ENCODE data around the gene P2RX7.

P2RX7 gene

DNA sequence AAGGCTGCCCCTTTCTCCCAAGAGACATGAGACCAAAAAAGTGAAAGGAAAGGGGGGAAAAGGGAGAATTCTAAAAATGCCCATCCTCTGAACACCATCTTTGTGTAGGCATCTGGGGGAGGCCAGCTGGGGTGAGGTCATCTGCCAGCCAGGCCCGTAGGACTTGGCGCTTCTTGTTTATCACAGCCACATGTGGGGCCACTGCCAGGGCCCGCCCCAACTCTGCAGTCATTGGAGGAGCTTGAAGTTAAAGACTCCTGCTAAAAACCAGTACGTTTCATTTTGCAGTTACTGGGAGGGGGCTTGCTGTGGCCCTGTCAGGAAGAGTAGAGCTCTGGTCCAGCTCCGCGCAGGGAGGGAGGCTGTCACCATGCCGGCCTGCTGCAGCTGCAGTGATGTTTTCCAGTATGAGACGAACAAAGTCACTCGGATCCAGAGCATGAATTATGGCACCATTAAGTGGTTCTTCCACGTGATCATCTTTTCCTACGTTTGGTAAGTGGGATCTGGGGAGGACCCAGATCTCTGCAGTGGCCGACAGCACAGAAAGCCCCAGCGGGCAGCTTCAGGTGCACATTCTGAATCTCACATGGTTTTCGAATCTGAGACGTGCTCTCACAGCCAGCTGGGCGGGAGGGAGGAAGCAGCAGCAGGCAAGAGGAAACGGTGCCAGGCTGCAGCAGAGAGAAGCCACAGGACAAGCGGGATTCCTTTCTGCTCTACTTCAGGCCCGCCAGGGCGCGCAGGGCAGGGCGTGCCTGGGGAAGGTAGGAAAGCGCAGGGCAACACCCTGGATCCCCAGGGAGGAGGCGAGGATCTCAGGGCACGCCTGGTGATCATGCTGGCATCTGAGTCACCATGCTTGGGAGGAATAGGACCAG is at the start of gene P2RX7:
P2RX7 (plus strand) TSS at position 276 of the 881 bp plus-strand sequence; CDS start at position 371, 95 bp downstream.
- peak; percentile 5 to 10 for DNase-seq (ENCODE audit: low read depth in 2 of 2)

DNA sequence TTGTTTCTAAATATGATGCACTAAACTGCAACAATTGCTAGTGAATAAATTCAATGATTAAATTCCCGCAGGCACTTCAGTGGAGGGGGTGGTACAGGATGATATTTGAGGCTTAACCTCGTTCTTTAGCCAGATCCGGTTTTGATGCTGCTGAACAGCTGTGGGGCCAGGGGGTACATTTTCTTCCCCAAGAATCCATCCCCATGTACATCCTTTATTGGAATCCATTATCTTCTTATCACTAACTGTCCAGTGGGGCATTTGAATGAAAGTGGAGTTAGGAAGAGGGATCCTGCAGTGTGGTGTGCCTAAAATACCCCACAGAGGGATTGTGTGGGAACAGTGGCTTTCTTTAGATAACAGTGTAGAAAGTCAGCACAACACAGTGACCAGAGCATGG is 48.4 kb upstream of the P2RX7 start:
- no peak for DNase-seq (ENCODE audit: low read depth in 2 of 2)

- DNase-seq (ENCODE audit: low read depth in 2 of 2): no peak
Measured at GRCh38 chr12:121085069-121085468, 47.6 kb upstream of the P2RX7 start.

GRCh38 chr12:121085506-121086353 is 46.9 kb upstream of the P2RX7 start:
- DNase-seq (ENCODE audit: low read depth in 2 of 2): no peak

DNA sequence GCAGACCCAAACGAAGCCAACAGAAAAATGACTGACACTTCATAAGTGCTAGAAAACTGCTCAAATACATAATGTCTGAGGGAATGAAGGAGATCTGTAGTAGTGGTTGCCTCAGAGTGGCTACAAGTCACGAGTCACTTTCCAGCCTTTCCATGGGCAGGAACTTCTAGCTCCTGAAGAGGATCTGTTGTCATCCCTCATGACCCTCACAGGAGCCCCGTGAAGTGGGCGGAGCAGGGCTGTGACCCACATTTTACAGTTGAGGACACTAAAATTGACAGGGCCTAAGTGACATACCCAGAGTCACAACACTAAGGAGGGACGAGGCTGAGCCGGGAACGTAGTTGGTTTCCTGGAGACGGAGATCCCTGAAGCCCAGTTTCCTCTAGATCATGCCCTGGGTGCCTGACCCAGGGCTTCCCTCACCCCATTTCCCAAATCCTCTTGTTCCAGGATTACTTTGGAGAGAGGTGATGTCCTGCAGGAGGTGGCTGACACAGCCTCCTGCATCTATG is 45.8 kb upstream of the P2RX7 start:
- no peak for DNase-seq (ENCODE audit: low read depth in 2 of 2)

- no peak for DNase-seq (ENCODE audit: low read depth in 2 of 2)
Measured at GRCh38 chr12:121087467-121088194, 45.0 kb upstream of the P2RX7 start.

- DNase-seq (ENCODE audit: low read depth in 2 of 2): no peak
Measured at GRCh38 chr12:121088195-121088585, 44.5 kb upstream of the P2RX7 start.

DNA sequence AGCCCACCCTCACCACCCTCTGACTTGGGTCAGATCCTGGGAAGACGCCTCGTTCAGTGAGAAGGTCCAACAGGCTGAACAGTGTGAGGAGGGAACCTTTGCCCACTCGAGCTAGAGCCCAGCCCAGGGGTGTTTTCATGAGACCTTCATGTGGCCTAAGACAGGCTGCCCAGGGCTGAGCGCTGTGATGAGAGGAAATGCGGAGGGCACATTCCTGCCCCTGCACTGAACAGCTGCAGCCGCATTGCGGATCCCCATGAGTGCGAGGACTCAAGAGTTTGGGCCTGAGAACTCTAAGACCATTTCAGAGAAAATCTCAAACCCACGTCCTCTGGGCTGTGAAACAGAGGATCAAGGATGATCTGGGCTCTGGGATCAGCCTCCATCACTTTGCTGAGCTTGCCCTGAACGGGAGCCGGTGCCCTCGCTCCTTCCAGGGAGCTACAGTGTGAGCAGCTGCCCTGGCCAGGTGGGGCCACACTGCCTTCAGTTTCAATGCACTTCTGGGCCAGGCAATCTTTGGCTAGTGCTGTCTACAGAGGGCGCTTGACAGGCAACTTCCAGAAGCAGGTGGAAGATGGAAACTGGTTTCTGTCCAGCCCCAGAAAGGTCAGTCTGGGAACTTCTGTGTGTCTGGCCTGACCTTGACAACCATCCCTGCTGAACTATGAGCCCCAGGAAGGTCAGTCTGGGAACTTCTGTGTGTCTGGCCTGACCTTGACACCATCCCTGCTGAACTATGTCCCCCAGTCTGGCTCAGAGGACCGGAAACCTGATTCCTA is 43.5 kb upstream of the P2RX7 start:
- DNase-seq (ENCODE audit: low read depth in 2 of 2): no peak

DNA sequence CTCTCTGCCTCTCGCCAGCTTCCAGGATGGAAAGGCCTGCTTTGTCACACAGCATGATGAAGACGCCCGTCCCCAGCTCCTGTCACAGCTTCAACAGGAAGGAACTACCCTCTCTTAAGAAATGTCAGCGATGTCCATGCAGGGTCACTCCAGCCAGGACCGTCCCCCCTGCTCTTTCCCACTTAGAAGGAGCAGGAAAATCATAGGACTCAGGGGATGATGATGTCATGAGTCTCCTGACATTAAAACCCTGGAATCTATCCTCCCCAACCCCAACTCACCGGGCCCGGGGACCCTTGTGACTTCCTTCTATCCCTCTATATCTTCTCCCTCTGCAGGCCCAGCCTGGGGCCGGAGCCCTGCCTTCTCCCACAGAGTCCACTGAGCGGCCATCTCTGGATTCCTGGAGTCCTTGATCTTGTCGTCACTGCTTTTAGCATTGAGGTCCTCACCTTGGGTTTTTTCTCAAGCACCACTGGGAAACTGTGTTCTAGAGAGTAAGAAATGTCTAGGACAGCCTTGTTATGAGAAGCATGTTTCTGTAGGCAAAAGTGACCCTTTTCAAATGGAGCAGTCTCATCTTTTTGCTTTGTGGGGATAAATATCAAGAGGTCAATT is 42.8 kb upstream of the P2RX7 start:
- DNase-seq (ENCODE audit: low read depth in 2 of 2): no peak

DNA sequence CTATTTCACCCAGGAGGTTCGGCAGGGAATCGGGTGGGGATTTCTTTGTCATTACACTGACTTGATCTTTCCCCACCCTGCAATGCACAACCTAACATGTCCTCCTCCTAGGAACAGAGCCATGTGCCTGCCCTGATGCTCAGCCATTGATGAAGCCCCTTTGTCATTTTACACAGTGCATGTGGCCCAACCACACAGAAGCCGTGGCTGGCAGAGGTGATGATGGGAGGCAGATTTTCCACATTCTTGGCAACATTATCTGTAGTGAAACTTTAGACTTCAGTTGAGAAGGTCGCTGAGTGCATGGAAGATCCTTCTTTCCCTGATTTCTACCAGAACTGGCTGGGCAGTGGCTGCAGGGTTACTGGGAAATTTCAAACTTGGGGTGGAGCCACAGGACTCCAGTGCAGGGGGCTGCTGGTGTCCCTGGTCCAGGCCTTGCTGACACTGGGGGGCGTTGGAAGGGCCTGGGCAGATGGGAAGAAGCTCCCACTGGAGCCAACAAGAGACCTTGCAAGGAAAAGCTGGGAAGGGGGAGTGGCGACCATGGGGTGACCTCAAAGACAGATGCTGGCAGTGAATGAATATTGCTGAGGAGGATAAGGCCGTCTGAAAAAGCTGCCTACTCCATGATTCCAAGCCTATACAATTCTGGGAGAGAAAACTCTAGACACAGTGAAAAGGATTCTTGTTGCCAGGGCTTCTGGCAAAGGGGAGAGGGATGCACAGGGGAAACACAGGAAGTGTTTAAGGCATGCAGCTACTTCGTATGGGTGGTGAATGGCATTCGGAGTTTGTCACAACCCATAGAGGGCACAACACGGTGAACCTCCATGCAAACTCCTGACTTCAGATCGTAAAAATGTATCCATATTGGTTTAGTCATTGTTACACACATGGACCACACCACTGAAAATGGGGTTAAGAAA is 41.8 kb upstream of the P2RX7 start:
- DNase-seq (ENCODE audit: low read depth in 2 of 2): no peak

- no peak for DNase-seq (ENCODE audit: low read depth in 2 of 2)
Measured at GRCh38 chr12:121092034-121092433, 40.6 kb upstream of the P2RX7 start.

- DNase-seq (ENCODE audit: low read depth in 2 of 2): no peak
Measured at GRCh38 chr12:121093487-121093891, 39.2 kb upstream of the P2RX7 start.

DNA sequence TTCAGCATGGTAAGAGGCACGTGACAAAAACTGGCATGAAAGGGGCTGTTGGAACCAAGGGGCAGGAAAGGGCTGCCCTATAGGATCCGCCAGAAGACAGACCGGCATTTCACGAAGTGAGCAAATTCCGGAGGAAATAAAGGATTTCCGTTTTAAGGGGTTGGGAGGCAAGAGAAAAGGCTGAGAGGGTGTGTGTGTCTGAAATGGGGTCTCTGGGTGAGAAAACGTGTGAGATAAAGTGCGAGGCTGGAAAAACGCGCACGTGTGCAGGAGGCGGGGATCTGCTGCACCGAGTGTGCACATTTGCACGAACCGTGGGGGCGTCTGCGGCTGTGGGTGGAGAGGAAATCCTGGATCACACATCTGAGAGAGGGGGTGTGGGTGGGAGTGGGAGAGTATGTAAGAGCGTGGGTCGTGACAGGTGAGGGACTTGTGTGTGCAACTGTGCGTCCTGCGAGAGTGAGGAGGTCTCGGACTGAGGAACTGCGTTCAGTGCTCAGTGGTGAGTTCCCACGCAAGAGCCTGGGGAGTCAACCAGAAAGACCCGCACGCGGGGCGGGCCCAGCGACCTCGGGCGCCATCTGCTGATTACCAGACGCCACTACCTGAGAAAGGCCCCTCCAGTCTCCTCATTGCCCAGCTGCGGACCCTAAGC is 37.0 kb upstream of the P2RX7 start:
- DNase-seq (ENCODE audit: low read depth in 2 of 2): peak; percentile 62 to 64

GRCh38 chr12:121096199-121096798 is 36.4 kb upstream of the P2RX7 start:
- no peak for DNase-seq (ENCODE audit: low read depth in 2 of 2)

DNA sequence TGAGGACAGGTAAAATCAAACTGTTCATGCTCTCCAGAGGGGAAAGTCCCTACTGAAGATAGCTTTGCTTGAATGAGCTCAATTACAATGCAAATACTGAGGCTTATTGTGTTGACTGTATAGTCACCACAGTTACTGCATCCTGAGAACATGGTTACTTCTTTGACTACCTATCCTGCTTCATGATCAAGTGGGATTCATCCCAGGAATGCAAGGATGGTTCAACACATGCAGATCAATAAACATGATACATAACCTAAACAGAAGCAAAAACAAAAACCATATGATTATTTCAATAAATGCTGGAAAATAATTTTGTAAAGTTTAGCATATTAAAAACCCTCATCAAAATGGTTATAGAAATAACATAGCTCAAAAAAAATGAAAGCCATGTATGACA is 32.9 kb upstream of the P2RX7 start:
- no peak for DNase-seq (ENCODE audit: low read depth in 2 of 2)

DNA sequence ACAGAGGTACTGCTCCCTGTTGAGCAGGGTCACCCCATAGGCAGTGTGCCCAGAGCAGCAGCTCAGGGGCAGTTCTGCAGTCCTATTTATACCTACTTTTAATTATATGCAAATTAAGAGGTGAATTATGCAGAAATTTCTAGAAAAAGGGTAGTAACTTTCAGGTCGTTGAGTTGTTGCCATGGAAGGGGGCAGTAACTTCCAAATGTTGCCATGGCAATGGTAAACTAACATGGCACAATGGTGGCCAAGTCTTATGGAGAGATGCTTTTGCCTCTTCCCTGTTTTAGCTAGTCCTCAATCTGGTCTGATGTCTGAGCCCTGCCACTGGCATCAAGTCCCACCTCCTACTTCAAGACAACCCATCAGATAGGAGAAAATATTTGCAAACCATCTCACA is 30.4 kb upstream of the P2RX7 start:
- DNase-seq (ENCODE audit: low read depth in 2 of 2): no peak

DNA sequence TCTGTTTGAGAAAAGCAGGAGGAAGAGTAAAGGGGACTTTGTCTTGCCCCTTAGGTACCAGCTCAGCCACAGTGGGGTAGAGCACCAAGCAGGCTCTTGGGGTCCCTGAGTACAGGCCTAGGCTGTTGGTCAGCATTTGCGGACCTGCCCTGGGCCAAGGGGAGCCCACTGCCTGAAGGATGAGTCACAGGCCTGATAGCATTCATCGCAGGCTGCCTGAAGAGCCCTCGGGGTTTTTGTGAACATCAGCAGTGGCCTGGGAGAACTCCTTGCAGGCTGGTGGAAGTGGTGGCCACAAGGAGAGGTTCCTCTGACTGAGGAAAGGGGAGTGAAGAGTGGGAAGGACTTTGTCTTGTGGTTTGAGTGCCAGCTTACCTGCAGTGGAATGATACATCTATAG is 25.0 kb upstream of the P2RX7 start:
- no peak for DNase-seq (ENCODE audit: low read depth in 2 of 2)

GRCh38 chr12:121108492-121108891 is 24.2 kb upstream of the P2RX7 start:
- no peak for DNase-seq (ENCODE audit: low read depth in 2 of 2)

All from activated CD8-positive, alpha-beta memory T cell treated with anti-CD3 and anti-CD28 coated beads for 4 hours (primary cell).